OCI-LY7 (cell line): ENCODE data around the gene CCNE1. TPM values are rescaled to one million over a fixed set of nuclear protein-coding genes. Genes with fewer than 3 reads are reported as not detected.

Experiments used
- BruUV-seq: library from RNA; stranded (reverse); fragments of 400-500 nt; replicated peaks from 2 replicates; lab custom pipeline; 2021; lab: Mats Ljungman, UMichigan
- CTCF ChIA-PET: fragments of 300-600 bp; sonication (Branson Sonifier 250); formaldehyde crosslinking; loops from one replicate; lab custom pipeline; 2022; ENCODE audit warnings: antibody characterized with exemption; ENCODE audit not compliant: unreplicated experiment; lab: Charles Lee
- POLR2A ChIA-PET: fragments of 300-600 bp; sonication (Branson Sonifier 250); formaldehyde crosslinking; loops from one replicate; lab custom pipeline; 2022; ENCODE audit warnings: antibody characterized with exemption; lab: Charles Lee
- DNase-seq: peaks from one replicate; pipeline ENCODE4 v3.0.0-alpha.2; 2015; ENCODE audit warnings: low spot score
- H2AFZ ChIP-seq: fragments of 200-600 bp; sonication (generic), shearing (Covaris generic); 2 replicates; pipeline ENCODE4 v1.6.1; 2014; ENCODE audit warnings: mild to moderate bottlenecking, antibody characterized with exemption, low read length, moderate library complexity
- H3K27ac ChIP-seq: fragments of 200-600 bp; sonication (generic); 2 replicates; pipeline ENCODE4 v1.5.1; 2014; ENCODE audit warnings: mixed run types, low read depth, mild to moderate bottlenecking, moderate library complexity, low read length, inconsistent platforms; ENCODE audit not compliant: poor library complexity, severe bottlenecking
- H3K36me3 ChIP-seq: fragments of 200-600 bp; sonication (generic); 2 replicates; pipeline ENCODE4 v1.6.1; 2014; ENCODE audit warnings: mild to moderate bottlenecking, antibody characterized with exemption, low read length, moderate library complexity, mixed read lengths; ENCODE audit not compliant: insufficient read depth
- H3K4me1 ChIP-seq: fragments of 200-600 bp; sonication (generic); 2 replicates; pipeline ENCODE4 v1.5.1; 2014; ENCODE audit warnings: mild to moderate bottlenecking, low read length; ENCODE audit not compliant: insufficient read depth, poor library complexity, severe bottlenecking
- H3K4me2 ChIP-seq: fragments of 200-600 bp; sonication (generic); 2 replicates; pipeline ENCODE4 v1.6.1; 2014; ENCODE audit warnings: mild to moderate bottlenecking, low read length
- H3K4me3 ChIP-seq: fragments of 200-600 bp; sonication (generic); 2 replicates; pipeline ENCODE4 v1.5.1; 2014; ENCODE audit warnings: mild to moderate bottlenecking, low read depth, low read length; ENCODE audit not compliant: poor library complexity, severe bottlenecking
- H3K79me2 ChIP-seq: fragments of 200-600 bp; sonication (generic); 2 replicates; pipeline ENCODE4 v1.6.1; 2016; ENCODE audit warnings: low read depth, mild to moderate bottlenecking, low read length, moderate library complexity, mixed read lengths; ENCODE audit not compliant: insufficient read depth
- H3K9me2 ChIP-seq: fragments of 200-600 bp; sonication (generic); 2 replicates; pipeline ENCODE4 v1.6.1; 2016; ENCODE audit warnings: mild to moderate bottlenecking, low read length, mixed read lengths; ENCODE audit not compliant: insufficient read depth
- H3K9me3 ChIP-seq: fragments of 200-600 bp; sonication (generic); 2 replicates; pipeline ENCODE4 v1.6.1; 2014; ENCODE audit warnings: mild to moderate bottlenecking, mixed run types, low read length, mixed read lengths
- H4K20me1 ChIP-seq: fragments of 200-600 bp; sonication (generic); 2 replicates; pipeline ENCODE4 v1.6.1; 2014; ENCODE audit warnings: mild to moderate bottlenecking, antibody characterized with exemption, low read length, moderate library complexity, mixed read lengths; ENCODE audit not compliant: insufficient read depth
- CTCF ChIP-seq: fragments of 200-600 bp; sonication (generic); conservative IDR thresholded peaks from 2 replicates; pipeline ENCODE4 v1.5.1; 2014; ENCODE audit warnings: mild to moderate bottlenecking, antibody characterized with exemption, low read length, moderate library complexity, mixed read lengths
- EZH2phosphoT487 ChIP-seq: fragments of 200-600 bp; sonication (generic); IDR thresholded peaks from 2 replicates; pipeline ENCODE4 v1.6.1; 2018; ENCODE audit warnings: low read depth, borderline replicate concordance, mild to moderate bottlenecking, mixed run types, antibody characterized with exemption, low read length, moderate library complexity, mixed read lengths
- intact Hi-C: fragments of 100-400 bp; cut with micrococcal nuclease; formaldehyde crosslinking; loops from one replicate; pipeline ENCODE4 v1.10.0; 2022; ENCODE audit not compliant: unreplicated experiment
- total RNA-seq, 2 experiments: library from RNA; depleted of rRNA in 1 of 2; stranded (reverse); fragments of >200 nt in 1 of 2; shearing (Covaris generic) in 1 of 2; gene quantifications; 2 replicates each; pipeline ENCODE4 v1.2.3, GENCODE V29; 2014 to 2022

CCNE1 gene
- total RNA-seq, 2 experiments from 2014 or later, result 23.2 to 36.1 TPM

- TF ChIP-seq EZH2phosphoT487, result no peak
- no peak for TF ChIP-seq CTCF
- Histone ChIP-seq H3K9me3 (no peaks in the 10 kb centered on the region), H3K36me3 (peaks cover 21% of the 10 kb centered on the region), H3K9me2 (no peaks in the 10 kb centered on the region), H3K27ac (peak overlapping the region; percentile 70), H2AFZ (no peak overlapping the region), H3K79me2 (no peaks in the 10 kb centered on the region), H4K20me1 (no peaks in the 10 kb centered on the region), H3K4me2 (peak overlapping the region; percentile 98), H3K4me1 (peaks cover 39% of the 10 kb centered on the region), H3K4me3 (peak overlapping the region; percentile 80)
- BruUV-seq, result no TSS peak
- POLR2A ChIA-PET, result interaction anchor here (0.6 to 1.2 kb wide), 3 partner anchors 14 to 41 kb away, joined by 3 to 4 read pairs (median 3); no protein-coding TSS in a partner anchor
- CTCF ChIA-PET, result interaction anchor here (1.0 kb wide), 1 partner anchor 93 kb away, joined by 3 read pairs; no protein-coding TSS in a partner anchor
- intact Hi-C loops, result no loop called here
- no peak for DNase-seq
Measured at GRCh38 chr19:29809795-29810503, 1.8 kb upstream of the CCNE1 start.

GRCh38 chr19:29810504-29810871, 1.3 kb upstream of the CCNE1 start:
- POLR2A ChIA-PET, result interaction anchor here (0.6 to 1.2 kb wide), 2 partner anchors 15 to 85 kb away, joined by 3 read pairs; no protein-coding TSS in a partner anchor
- Histone ChIP-seq H4K20me1 (no peaks in the 10 kb centered on the region), H3K27ac (peak overlapping the region; percentile 70), H3K36me3 (peaks cover 22% of the 10 kb centered on the region), H3K79me2 (no peaks in the 10 kb centered on the region), H3K9me3 (no peaks in the 10 kb centered on the region), H3K4me3 (peak overlapping the region; percentile 80), H3K4me1 (peaks cover 41% of the 10 kb centered on the region), H3K9me2 (no peaks in the 10 kb centered on the region), H3K4me2 (peak overlapping the region; percentile 98), H2AFZ (no peak overlapping the region)
- intact Hi-C loops, result no loop called here
- TF ChIP-seq CTCF, result no peak
- TF ChIP-seq EZH2phosphoT487, result no peak
- no peak for DNase-seq
- CTCF ChIA-PET, result no interaction called here
- BruUV-seq, result no TSS peak
